ENCODE measurements around the gene ATG7.
"Not testable (repeated sequence)": the region's sequence is repeated elsewhere in the genome, so short reads cannot be mapped to it uniquely, and the experiment has no call there.

Gene ATG7

GRCh38 chr3:11587766-11588165 lies 315.6 kb downstream of the ATG7 start:
- Histone ChIP-seq H3K36me3 (ENCODE audit: control insufficient read depth, insufficient read depth, low read length) (no peaks in the 10 kb centered on the region), H3K4me1 (ENCODE audit: control insufficient read depth, insufficient read depth, low read length) (peaks cover 19% of the 10 kb centered on the region), H3K4me3 (ENCODE audit: low read length) (no peak overlapping the region), H3K27me3 (ENCODE audit: control insufficient read depth, insufficient read depth, low read length) (no peaks in the 10 kb centered on the region), H3K9me3 (ENCODE audit: control insufficient read depth, insufficient read depth, low read length) (no peaks in the 10 kb centered on the region), H3K27ac (ENCODE audit: low read length) (no peak overlapping the region)
- no CpG with 5 or more reads among the region's 12 CpGs for WGBS (ENCODE audit: insufficient coverage, insufficient read length)
- DNase-seq (ENCODE audit: low read depth, low spot score): no peak

- Histone ChIP-seq H3K27me3 (ENCODE audit: control insufficient read depth, insufficient read depth, low read length) (no peaks in the 10 kb centered on the region), H3K4me3 (ENCODE audit: low read length) (no peak overlapping the region), H3K9me3 (ENCODE audit: control insufficient read depth, insufficient read depth, low read length) (no peaks in the 10 kb centered on the region), H3K4me1 (ENCODE audit: control insufficient read depth, insufficient read depth, low read length) (peaks cover 20% of the 10 kb centered on the region), H3K36me3 (ENCODE audit: control insufficient read depth, insufficient read depth, low read length) (no peaks in the 10 kb centered on the region), H3K27ac (ENCODE audit: low read length) (no peak overlapping the region)
- DNase-seq (ENCODE audit: low read depth, low spot score): no peak
- no CpG with 5 or more reads among the region's 5 CpGs for WGBS (ENCODE audit: insufficient coverage, insufficient read length)
These were observed 316.1 kb downstream of the ATG7 start for GRCh38 chr3:11588338-11588737.

- no peaks in the 10 kb centered on the region for H3K36me3 ChIP-seq (ENCODE audit: control insufficient read depth, insufficient read depth, low read length)
These were observed 316.6 kb downstream of the ATG7 start for GRCh38 chr3:11588755-11589154.

GRCh38 chr3:11589706-11590105 lies 317.5 kb downstream of the ATG7 start:
- WGBS (ENCODE audit: insufficient coverage, insufficient read length): no CpG with 5 or more reads among the region's 11 CpGs
- Histone ChIP-seq H3K27ac (ENCODE audit: low read length) (no peak overlapping the region), H3K36me3 (ENCODE audit: control insufficient read depth, insufficient read depth, low read length) (no peaks in the 10 kb centered on the region), H3K27me3 (ENCODE audit: control insufficient read depth, insufficient read depth, low read length) (no peaks in the 10 kb centered on the region), H3K4me3 (ENCODE audit: low read length) (no peak overlapping the region), H3K9me3 (ENCODE audit: control insufficient read depth, insufficient read depth, low read length) (no peaks in the 10 kb centered on the region), H3K4me1 (ENCODE audit: control insufficient read depth, insufficient read depth, low read length) (peaks cover 20% of the 10 kb centered on the region)
- no peak for DNase-seq (ENCODE audit: low read depth, low spot score)

More at GRCh38 chr3:11588755-11589154, 316.6 kb downstream of the ATG7 start:
- no peak for DNase-seq (ENCODE audit: low read depth, low spot score)
- Histone ChIP-seq H3K4me3 (ENCODE audit: low read length) (no peak overlapping the region), H3K27ac (ENCODE audit: low read length) (no peak overlapping the region), H3K27me3 (ENCODE audit: control insufficient read depth, insufficient read depth, low read length) (no peaks in the 10 kb centered on the region), H3K9me3 (ENCODE audit: control insufficient read depth, insufficient read depth, low read length) (no peaks in the 10 kb centered on the region), H3K4me1 (ENCODE audit: control insufficient read depth, insufficient read depth, low read length) (peaks cover 19% of the 10 kb centered on the region)
- no CpG with 5 or more reads among the region's 3 CpGs for WGBS (ENCODE audit: insufficient coverage, insufficient read length)

GRCh38 chr3:11591002-11591355 lies 318.8 kb downstream of the ATG7 start:
- Histone ChIP-seq H3K4me3 (ENCODE audit: low read length) (no peak overlapping the region), H3K27me3 (ENCODE audit: control insufficient read depth, insufficient read depth, low read length) (no peaks in the 10 kb centered on the region), H3K27ac (ENCODE audit: low read length) (no peak overlapping the region), H3K4me1 (ENCODE audit: control insufficient read depth, insufficient read depth, low read length) (peaks cover 20% of the 10 kb centered on the region), H3K36me3 (ENCODE audit: control insufficient read depth, insufficient read depth, low read length) (no peaks in the 10 kb centered on the region), H3K9me3 (ENCODE audit: control insufficient read depth, insufficient read depth, low read length) (no peaks in the 10 kb centered on the region)
- DNase-seq (ENCODE audit: low read depth, low spot score): no peak
- WGBS (ENCODE audit: insufficient coverage, insufficient read length): no CpG with 5 or more reads among the region's 7 CpGs

GRCh38 chr3:11591391-11592282 lies 319.4 kb downstream of the ATG7 start:
- Histone ChIP-seq H3K9me3 (ENCODE audit: control insufficient read depth, insufficient read depth, low read length) (no peaks in the 10 kb centered on the region), H3K36me3 (ENCODE audit: control insufficient read depth, insufficient read depth, low read length) (no peaks in the 10 kb centered on the region), H3K27me3 (ENCODE audit: control insufficient read depth, insufficient read depth, low read length) (no peaks in the 10 kb centered on the region), H3K27ac (ENCODE audit: low read length) (no peak overlapping the region), H3K4me1 (ENCODE audit: control insufficient read depth, insufficient read depth, low read length) (peaks cover 20% of the 10 kb centered on the region), H3K4me3 (ENCODE audit: low read length) (no peak overlapping the region)
- DNase-seq (ENCODE audit: low read depth, low spot score): no peak
- WGBS (ENCODE audit: insufficient coverage, insufficient read length): no CpG with 5 or more reads among the region's 9 CpGs

GRCh38 chr3:11592445-11593298 lies 320.5 kb downstream of the ATG7 start:
- no CpG with 5 or more reads among the region's 14 CpGs for WGBS (ENCODE audit: insufficient coverage, insufficient read length)
- H3K4me3 ChIP-seq (ENCODE audit: low read length): no peak overlapping the region
- no peak for DNase-seq (ENCODE audit: low read depth, low spot score)
- H3K9me3 ChIP-seq (ENCODE audit: control insufficient read depth, insufficient read depth, low read length): no peaks in the 10 kb centered on the region
- H3K27me3 ChIP-seq (ENCODE audit: control insufficient read depth, insufficient read depth, low read length): no peaks in the 10 kb centered on the region
- peaks cover 20% of the 10 kb centered on the region for H3K4me1 ChIP-seq (ENCODE audit: control insufficient read depth, insufficient read depth, low read length)
- no peaks in the 10 kb centered on the region for H3K36me3 ChIP-seq (ENCODE audit: control insufficient read depth, insufficient read depth, low read length)
- H3K27ac ChIP-seq (ENCODE audit: low read length): no peak overlapping the region

GRCh38 chr3:11593318-11594034 lies 321.3 kb downstream of the ATG7 start:
- no peak overlapping the region for H3K27ac ChIP-seq (ENCODE audit: low read length)
- H3K36me3 ChIP-seq (ENCODE audit: control insufficient read depth, insufficient read depth, low read length): no peaks in the 10 kb centered on the region
- H3K4me1 ChIP-seq (ENCODE audit: control insufficient read depth, insufficient read depth, low read length): peaks cover 18% of the 10 kb centered on the region
- no peaks in the 10 kb centered on the region for H3K9me3 ChIP-seq (ENCODE audit: control insufficient read depth, insufficient read depth, low read length)
- no peak overlapping the region for H3K4me3 ChIP-seq (ENCODE audit: low read length)
- H3K27me3 ChIP-seq (ENCODE audit: control insufficient read depth, insufficient read depth, low read length): no peaks in the 10 kb centered on the region
- no peak for DNase-seq (ENCODE audit: low read depth, low spot score)
- no CpG with 5 or more reads among the region's 10 CpGs for WGBS (ENCODE audit: insufficient coverage, insufficient read length)

- not testable (repeated sequence) for H3K36me3 ChIP-seq (ENCODE audit: control insufficient read depth, insufficient read depth, low read length)
- WGBS (ENCODE audit: insufficient coverage, insufficient read length): no CpG with 5 or more reads among the region's 5 CpGs
These were observed 322.8 kb downstream of the ATG7 start for GRCh38 chr3:11595024-11595423.

GRCh38 chr3:11596387-11596786 lies 324.2 kb downstream of the ATG7 start:
- Histone ChIP-seq H3K27me3 (ENCODE audit: control insufficient read depth, insufficient read depth, low read length) (no peaks in the 10 kb centered on the region), H3K4me1 (ENCODE audit: control insufficient read depth, insufficient read depth, low read length) (peaks cover 15% of the 10 kb centered on the region), H3K4me3 (ENCODE audit: low read length) (no peak overlapping the region), H3K27ac (ENCODE audit: low read length) (no peak overlapping the region), H3K36me3 (ENCODE audit: control insufficient read depth, insufficient read depth, low read length) (peaks cover 3% of the 10 kb centered on the region; the same call in 1 of the 2 replicates), H3K9me3 (ENCODE audit: control insufficient read depth, insufficient read depth, low read length) (no peaks in the 10 kb centered on the region)
- no peak for DNase-seq (ENCODE audit: low read depth, low spot score)
- WGBS (ENCODE audit: insufficient coverage, insufficient read length): no CpG with 5 or more reads among the region's 7 CpGs

More at GRCh38 chr3:11595024-11595423, 322.8 kb downstream of the ATG7 start:
- H3K4me3 ChIP-seq (ENCODE audit: low read length); H3K9me3 ChIP-seq (ENCODE audit: control insufficient read depth, insufficient read depth, low read length); DNase-seq (ENCODE audit: low read depth, low spot score); H3K27me3 ChIP-seq (ENCODE audit: control insufficient read depth, insufficient read depth, low read length); H3K27ac ChIP-seq (ENCODE audit: low read length): not testable (repeated sequence)
- peaks cover 13% of the 10 kb centered on the region for H3K4me1 ChIP-seq (ENCODE audit: control insufficient read depth, insufficient read depth, low read length)

Data from iPS DF 6.9 (cell line).